ENCODE data around the gene RNU6-9.

Gene RNU6-9

GRCh38 chr19:897442-898039, 4.3 kb downstream of the RNU6-9 start:
- DNase-seq (ENCODE audit: low spot score): no peak
- no peak for FAIRE-seq

GRCh38 chr19:898663-899062, 5.4 kb downstream of the RNU6-9 start:
- FAIRE-seq: no peak
- DNase-seq (ENCODE audit: low spot score): no peak

- FAIRE-seq (no peak), DNase-seq (ENCODE audit: low spot score) (no peak)
Observed at GRCh38 chr19:899336-900042, 6.2 kb downstream of the RNU6-9 start.

- no peak for FAIRE-seq
- DNase-seq (ENCODE audit: low spot score): no peak
Observed at GRCh38 chr19:900043-900301, 6.7 kb downstream of the RNU6-9 start.

GRCh38 chr19:900302-901111, 7.2 kb downstream of the RNU6-9 start:
- FAIRE-seq (no peak), DNase-seq (ENCODE audit: low spot score) (no peak)

GRCh38 chr19:901216-902092, 8.2 kb downstream of the RNU6-9 start:
- DNase-seq (ENCODE audit: low spot score): no peak
- FAIRE-seq: no peak

GRCh38 chr19:902093-902370, 8.7 kb downstream of the RNU6-9 start:
- FAIRE-seq: no peak
- no peak for DNase-seq (ENCODE audit: low spot score)

GRCh38 chr19:902446-903226, 9.4 kb downstream of the RNU6-9 start:
- no peak for DNase-seq (ENCODE audit: low spot score)
- no peak for FAIRE-seq

- DNase-seq (ENCODE audit: low spot score) (no peak), FAIRE-seq (no peak)
Observed at GRCh38 chr19:903266-903797, 10.0 kb downstream of the RNU6-9 start.

GRCh38 chr19:904545-904944, 11.3 kb downstream of the RNU6-9 start:
- FAIRE-seq: no peak
- no peak for DNase-seq (ENCODE audit: low spot score)

- DNase-seq (ENCODE audit: low spot score): no peak
- FAIRE-seq: no peak
Observed at GRCh38 chr19:906480-906879, 13.2 kb downstream of the RNU6-9 start.

GRCh38 chr19:907183-907853, 14.0 kb downstream of the RNU6-9 start:
- DNase-seq (ENCODE audit: low spot score) (no peak), FAIRE-seq (no peak)

GRCh38 chr19:911197-912033, 18.1 kb downstream of the RNU6-9 start:
- FAIRE-seq: no peak

GRCh38 chr19:912181-913079, 19.1 kb downstream of the RNU6-9 start:
- DNase-seq (ENCODE audit: low spot score) (no peak), FAIRE-seq (no peak)

More at GRCh38 chr19:911197-912033, 18.1 kb downstream of the RNU6-9 start:
- DNase-seq (ENCODE audit: low spot score): no peak

- DNase-seq (ENCODE audit: low spot score) (peak; percentile 20), FAIRE-seq (no peak)
Observed at GRCh38 chr19:913080-913748, 19.9 kb downstream of the RNU6-9 start, which contains the start of gene R3HDM4. Gene R3HDM4, minus strand, starts transcription at chr19:913219. Its CDS starts 62 bp downstream, at chr19:913157.

- no peak for FAIRE-seq
- DNase-seq (ENCODE audit: low spot score): no peak
Observed at GRCh38 chr19:916645-917322, 23.5 kb downstream of the RNU6-9 start.
